Peyer's patch (tissue), 4 donors: ENCODE data around the gene YWHAE. TPM values are rescaled to one million over a fixed set of nuclear protein-coding genes. Genes with fewer than 3 reads are reported as not detected.

Experiments
- DNase-seq, 3 donors: peaks; one replicate each; pipeline ENCODE4 v3.0.0-alpha.2; 2017 to 2019
- H3K27ac ChIP-seq, 4 donors: fragments of 200-600 bp; sonication (generic); one replicate each; pipeline ENCODE4 v1.5.1; 2016 to 2019
- H3K27me3 ChIP-seq, 2 donors: fragments of 200-600 bp; sonication (generic); one replicate each; pipeline ENCODE4 v1.5.1; 2019
- H3K36me3 ChIP-seq, 3 donors: fragments of 200-600 bp; sonication (generic); one replicate each; pipeline ENCODE4 v1.5.1; 2016 to 2019
- H3K4me1 ChIP-seq, 4 donors: fragments of 200-600 bp; sonication (generic); one replicate each; pipeline ENCODE4 v1.5.1; 2016 to 2019
- H3K4me3 ChIP-seq, 4 donors: fragments of 200-600 bp; sonication (generic); 1 replicate in 3 of 4; 2 replicates in 1 of 4; pipeline ENCODE4 v1.5.1; 2016 to 2019; ENCODE audit warnings: mild to moderate bottlenecking in 1 of 4
- H3K9me3 ChIP-seq, 4 donors: fragments of 200-600 bp; sonication (generic); one replicate each; pipeline ENCODE4 v1.5.1; 2016 to 2019; ENCODE audit warnings: mild to moderate bottlenecking in 1 of 4
- CTCF ChIP-seq, 6 experiments: fragments of 450-650 bp in 4 of 6; fragments of 200-600 bp in 2 of 6; sonication (generic) in 1 of 6; IDR thresholded peaks; one replicate each; pipeline ENCODE4 v1.5.1; 2017 to 2019; ENCODE audit warnings: antibody characterized with exemption in 6 of 6, mild to moderate bottlenecking in 3 of 6, moderate library complexity in 1 of 6
- POLR2A ChIP-seq, 2 donors: fragments of 450-650 bp; IDR thresholded peaks; one replicate each; pipeline ENCODE4 v1.5.1; 2017; ENCODE audit warnings: antibody characterized with exemption in 2 of 2, mild to moderate bottlenecking in 2 of 2, moderate library complexity in 2 of 2
- total RNA-seq, 4 donors: library from RNA; depleted of rRNA; stranded (reverse); fragments of >200 nt; gene quantifications; one replicate each; pipeline ENCODE4 v1.1.0, GENCODE V29; 2016

YWHAE gene
- total RNA-seq, 4 donors from 2014 or later, result 317 to 474 (median 395) TPM

- Histone ChIP-seq H3K4me1 (no peaks in the 10 kb centered on the region), H3K36me3 (no peaks in the 10 kb centered on the region), H3K9me3 (no peaks in the 10 kb centered on the region), H3K27me3 (no peaks in the 10 kb centered on the region), H3K27ac (no peak overlapping the region), H3K4me3 (no peak overlapping the region)
- DNase-seq, result no peak
- TF ChIP-seq POLR2A (IDR thresholded peaks at IDR 0.05) (no peak), CTCF (IDR thresholded peaks at IDR 0.05) (no peak)
These were observed 95.5 kb downstream of the YWHAE start for GRCh38 chr17:1304522-1304921.

DNA sequence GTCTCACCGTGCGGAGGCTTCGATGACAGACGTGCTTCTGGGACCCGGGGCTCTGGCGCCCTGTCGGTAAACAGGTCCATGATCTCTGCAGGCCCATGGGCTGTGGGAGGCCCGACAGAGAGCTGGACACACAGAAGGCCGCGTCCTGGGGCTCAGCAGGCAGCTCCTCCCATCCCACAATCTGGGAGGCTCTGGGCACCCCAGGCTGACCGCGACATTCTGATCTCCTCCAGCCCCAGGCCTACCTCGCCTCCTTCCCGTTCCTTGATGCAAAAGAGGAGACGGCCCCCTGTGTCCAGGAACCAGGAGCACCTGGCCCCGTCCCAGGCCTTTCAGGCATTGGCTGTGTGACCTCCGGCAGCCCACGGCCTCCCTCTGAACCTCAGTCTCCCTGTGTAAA lies 97.3 kb downstream of the YWHAE start:
- TF ChIP-seq POLR2A (IDR thresholded peaks at IDR 0.05) (no peak), CTCF (IDR thresholded peaks at IDR 0.05) (no peak)
- peaks cover 0 to 5% (median 0%) of the 10 kb centered on the region in 4 donors for H3K4me1 ChIP-seq
- no peaks in the 10 kb centered on the region for H3K27me3 ChIP-seq
- H3K36me3 ChIP-seq, result no peaks in the 10 kb centered on the region
- no peak overlapping the region for H3K27ac ChIP-seq
- no peak for DNase-seq
- no peaks in the 10 kb centered on the region for H3K9me3 ChIP-seq
- H3K4me3 ChIP-seq, result no peak overlapping the region

GRCh38 chr17:1301546-1301945 lies 98.5 kb downstream of the YWHAE start:
- no peak for DNase-seq
- H3K4me3 ChIP-seq, result no peak overlapping the region
- TF ChIP-seq POLR2A (IDR thresholded peaks at IDR 0.05) (no peak), CTCF (IDR thresholded peaks at IDR 0.05) (no peak)
- H3K9me3 ChIP-seq, result no peaks in the 10 kb centered on the region
- no peak overlapping the region for H3K27ac ChIP-seq
- no peaks in the 10 kb centered on the region for H3K36me3 ChIP-seq
- H3K4me1 ChIP-seq, result peaks cover 0 to 5% (median 0%) of the 10 kb centered on the region in 4 donors
- H3K27me3 ChIP-seq, result no peaks in the 10 kb centered on the region

DNA sequence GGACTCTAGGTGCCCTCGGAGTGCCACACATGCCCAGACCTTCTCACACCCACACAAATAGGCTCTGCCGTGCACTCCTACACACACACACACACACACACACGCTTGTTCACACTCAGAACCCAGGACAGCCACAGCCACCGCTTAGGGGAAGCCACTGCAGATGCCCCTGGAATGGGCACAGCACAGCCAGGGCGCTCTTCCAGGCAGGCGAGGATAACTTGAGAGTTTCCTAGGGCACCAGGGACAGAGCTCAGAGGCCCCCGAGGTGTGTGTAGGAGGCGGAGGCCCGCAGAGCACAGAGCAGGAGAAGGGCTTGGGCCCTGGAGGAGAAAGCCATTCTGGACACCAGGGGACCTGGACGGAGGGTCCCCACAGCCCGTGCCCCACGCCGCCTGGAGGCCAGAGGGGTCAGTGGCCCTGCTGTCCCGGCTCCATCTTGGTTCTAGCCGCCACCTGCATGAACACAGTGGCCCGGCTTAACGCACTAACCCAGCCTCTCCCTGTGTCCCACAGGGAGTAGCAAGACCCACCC lies 99.6 kb downstream of the YWHAE start:
- Histone ChIP-seq H3K4me1 (peaks cover 0 to 5% (median 0%) of the 10 kb centered on the region in 4 donors), H3K4me3 (no peak overlapping the region), H3K27me3 (no peaks in the 10 kb centered on the region), H3K36me3 (no peaks in the 10 kb centered on the region), H3K27ac (no peak overlapping the region), H3K9me3 (no peaks in the 10 kb centered on the region)
- DNase-seq, result no peak
- no peak for TF ChIP-seq POLR2A (IDR thresholded peaks at IDR 0.05)
- no peak for TF ChIP-seq CTCF (IDR thresholded peaks at IDR 0.05)

DNA sequence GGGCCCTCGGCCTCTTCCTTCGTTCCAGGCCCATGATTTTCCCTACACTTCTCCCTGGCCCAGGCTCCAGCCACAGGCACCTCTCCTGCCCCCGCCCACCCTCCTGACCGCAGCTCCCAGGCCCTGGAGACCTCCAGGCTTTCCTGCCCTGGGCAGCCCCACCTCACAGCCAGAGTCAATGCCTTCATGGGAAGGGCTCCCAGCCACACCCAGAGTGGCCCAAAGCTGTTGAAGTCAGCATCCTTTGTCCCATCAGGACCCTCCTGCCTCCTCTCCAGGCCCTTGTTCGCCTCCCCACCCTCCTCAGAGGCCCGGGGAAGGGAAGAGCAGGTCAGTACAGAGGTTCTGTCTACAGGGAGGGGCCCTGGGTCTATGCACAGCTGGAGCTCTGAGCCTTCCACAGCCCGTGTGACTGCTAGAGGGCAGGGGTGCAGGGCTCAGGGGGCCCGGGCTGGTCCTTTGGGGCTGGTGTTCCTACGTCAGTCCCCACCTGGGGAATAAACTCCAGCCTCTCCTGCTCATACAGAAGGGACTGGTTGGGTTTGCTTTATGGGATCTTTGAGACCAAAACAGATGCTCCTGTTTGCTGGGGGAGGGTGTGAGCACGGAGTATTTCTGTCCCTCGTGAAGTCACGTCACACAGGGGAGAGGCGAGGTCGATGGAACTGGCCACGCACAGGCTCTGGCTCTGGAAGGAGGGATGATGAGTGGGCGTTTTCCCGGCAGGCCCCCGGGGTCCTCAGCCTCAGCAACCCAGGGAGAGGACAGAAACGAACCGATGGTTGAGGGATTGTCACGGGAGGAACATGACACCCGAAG lies 100.3 kb downstream of the YWHAE start:
- no peak for TF ChIP-seq POLR2A (IDR thresholded peaks at IDR 0.05)
- no peak for TF ChIP-seq CTCF (IDR thresholded peaks at IDR 0.05)
- Histone ChIP-seq H3K4me3 (no peak overlapping the region), H3K36me3 (no peaks in the 10 kb centered on the region), H3K4me1 (peaks cover 0 to 5% (median 0%) of the 10 kb centered on the region in 4 donors), H3K27me3 (no peaks in the 10 kb centered on the region), H3K9me3 (no peaks in the 10 kb centered on the region), H3K27ac (no peak overlapping the region)
- DNase-seq, result no peak
